Amniotic stem cell (primary cell): ENCODE results near the gene C3orf49.

ENCODE experiments used
- DNase-seq: peaks from one replicate; lab custom pipeline; 2025; lab: John Stamatoyannopoulos, UW

C3orf49 gene

DNA sequence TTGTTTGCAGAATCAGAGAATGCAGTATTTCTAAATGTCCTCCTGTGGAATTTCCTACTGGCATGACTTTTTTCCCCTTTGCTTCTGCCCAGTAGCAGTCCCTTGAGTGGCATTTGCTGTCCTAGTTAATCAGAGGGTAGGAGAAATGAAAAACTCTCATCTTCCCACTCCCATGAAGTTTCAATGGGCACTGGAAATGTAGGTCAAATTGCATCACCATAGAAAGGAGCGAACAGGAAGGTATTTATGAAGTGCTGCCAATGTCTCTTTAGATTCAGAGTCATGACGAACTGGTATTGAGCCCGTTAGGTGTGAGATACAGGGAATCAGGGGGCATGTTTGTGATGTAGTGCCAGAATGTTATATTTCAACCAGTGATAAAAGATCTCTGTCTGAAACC, 67.8 kb downstream of the C3orf49 start:
- no peak for DNase-seq

DNA sequence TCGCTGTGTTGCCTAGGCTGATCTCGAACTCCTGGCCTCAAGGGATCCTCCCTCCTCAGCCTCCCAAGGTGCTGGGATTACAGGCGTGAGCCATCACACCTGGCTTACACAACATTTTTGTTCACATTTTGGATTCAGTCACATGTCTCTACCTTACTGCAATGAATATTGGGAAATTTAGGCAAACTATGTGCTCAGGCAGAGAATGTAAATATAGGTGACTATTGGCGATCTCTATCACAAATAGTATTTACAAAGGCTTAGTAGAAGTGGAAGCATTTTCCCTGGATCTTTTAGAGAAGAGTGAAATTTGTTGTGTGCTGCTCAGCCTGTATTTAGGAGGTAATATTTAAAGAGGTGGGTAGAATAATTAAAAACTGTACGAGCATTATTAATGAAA, 72.4 kb downstream of the C3orf49 start:
- no peak for DNase-seq

DNA sequence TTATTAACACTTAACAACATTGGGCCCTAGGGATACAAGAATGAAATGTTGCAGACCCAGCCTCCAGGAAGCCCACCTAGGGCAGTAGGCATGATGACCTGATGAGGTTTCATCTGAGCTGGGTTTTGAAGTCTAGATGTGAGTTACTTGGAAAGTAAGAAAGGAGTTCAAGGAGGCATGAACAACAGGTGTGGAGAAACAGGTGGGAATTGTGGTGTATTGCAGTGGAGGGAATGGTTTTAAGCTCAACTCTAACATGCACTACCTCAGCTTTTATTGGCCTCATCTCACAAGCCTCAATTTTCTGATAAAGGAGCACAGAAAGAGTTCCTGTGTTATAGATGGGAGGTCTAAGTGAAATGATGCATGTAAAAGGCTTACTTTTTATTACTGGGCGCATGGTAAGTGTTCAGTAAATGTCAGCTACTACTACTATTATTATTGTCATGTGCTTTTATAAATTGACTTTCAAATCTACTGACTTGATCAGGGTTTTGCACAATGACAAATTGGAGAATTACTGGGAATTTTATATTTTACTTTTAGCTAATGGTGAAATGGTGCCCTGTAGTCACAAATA, 73.8 kb downstream of the C3orf49 start:
- no peak for DNase-seq

DNA sequence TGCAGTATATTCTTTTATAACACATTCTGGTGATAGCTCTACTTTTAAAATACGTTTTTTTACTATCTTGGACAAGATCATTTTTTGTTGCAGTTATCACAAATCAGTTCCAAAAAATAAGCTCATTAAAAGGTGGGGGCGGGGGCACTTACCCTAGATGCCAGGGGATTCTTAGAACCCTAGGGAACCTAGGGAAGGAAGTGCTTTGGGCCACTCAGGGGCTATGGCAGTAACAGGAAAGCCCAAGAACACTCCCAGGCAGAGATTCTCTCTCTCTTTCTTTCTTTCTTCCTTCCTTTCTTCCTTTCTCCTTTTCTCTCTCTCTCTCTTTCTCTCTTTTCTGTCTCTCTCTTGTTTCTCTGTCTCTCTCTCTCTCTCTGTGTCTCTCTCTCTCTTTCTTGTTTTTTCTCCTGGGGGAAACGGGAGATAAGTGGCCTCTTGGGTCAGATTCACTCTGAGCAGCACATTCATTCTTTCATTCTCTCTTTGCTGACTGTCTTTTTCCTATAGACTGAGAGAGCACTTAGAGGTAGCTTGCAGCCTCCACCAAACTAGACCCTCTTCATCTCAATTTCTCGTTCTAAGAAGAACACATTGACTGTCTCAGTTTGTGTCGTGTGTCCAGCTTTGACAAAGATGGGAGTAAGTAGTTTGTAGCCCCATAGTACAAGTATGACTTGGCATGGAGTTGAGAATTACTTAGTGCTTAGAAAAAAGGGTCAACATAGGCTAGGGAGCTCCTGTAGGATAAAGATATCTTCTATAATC, 76.5 kb downstream of the C3orf49 start:
- no peak for DNase-seq

DNA sequence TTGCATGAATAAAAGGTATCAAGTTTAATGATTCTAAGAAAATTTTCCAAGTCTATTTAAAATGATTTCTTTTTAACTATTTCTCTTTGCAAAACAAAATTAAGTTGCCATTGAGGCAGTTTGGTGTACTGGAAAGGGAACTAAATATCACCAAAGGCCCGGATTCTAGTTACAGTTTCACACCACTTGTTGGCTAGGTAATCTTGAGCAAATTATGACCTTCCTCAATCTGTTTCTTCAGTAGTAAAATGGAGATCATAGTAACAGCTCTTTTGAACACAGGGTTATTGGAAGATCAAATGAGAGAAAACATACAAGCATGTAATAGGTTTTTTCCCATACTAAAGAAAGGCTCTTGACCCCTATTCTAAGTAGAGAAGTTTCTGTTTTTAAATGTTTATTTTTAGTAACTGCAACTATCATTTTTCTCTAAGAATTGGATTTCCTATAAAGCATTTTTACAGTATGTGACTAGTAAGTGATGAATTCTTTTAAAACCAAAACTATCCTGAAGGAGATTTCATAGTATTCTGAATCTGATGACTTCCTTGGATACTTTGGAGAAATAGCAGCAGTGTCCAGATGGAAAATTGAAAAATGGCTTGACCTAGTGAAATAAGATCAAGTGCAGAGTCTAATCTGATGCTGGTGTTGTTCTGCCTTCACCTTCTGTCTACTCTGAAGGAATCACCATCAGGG, 77.4 kb downstream of the C3orf49 start:
- DNase-seq: no peak
